Trophoblast cell (in vitro differentiated cells and primary cell): ENCODE results near the gene SPATS1.
A peak's percentile ranks its signal among the peaks of the same experiment; 100 is the strongest.

Source experiments
- DNase-seq, 2 donors: peaks; one replicate each; pipeline ENCODE4 v3.0.0-alpha.2; 2016
- H2AFZ ChIP-seq: 2 replicates; pipeline ENCODE4 v1.6.1; 2013; ENCODE audit warnings: low read length, moderate library complexity, mild to moderate bottlenecking; ENCODE audit not compliant: insufficient read depth, poor library complexity
- H2AK5ac ChIP-seq: 2 replicates; pipeline ENCODE4 v1.6.1; 2013; ENCODE audit warnings: mild to moderate bottlenecking, low read length
- H2BK120ac ChIP-seq: 2 replicates; pipeline ENCODE4 v1.6.1; 2013; ENCODE audit warnings: low read length, mild to moderate bottlenecking, moderate library complexity; ENCODE audit not compliant: insufficient read depth, poor library complexity
- H2BK12ac ChIP-seq: 2 replicates; pipeline ENCODE4 v1.6.1; 2013; ENCODE audit warnings: mild to moderate bottlenecking, low read length, moderate library complexity
- H2BK5ac ChIP-seq: 2 replicates; pipeline ENCODE4 v1.6.1; 2013; ENCODE audit warnings: low read length, low read depth, moderate library complexity, mild to moderate bottlenecking; ENCODE audit not compliant: poor library complexity
- H3K14ac ChIP-seq: 2 replicates; pipeline ENCODE4 v1.6.1; 2013; ENCODE audit warnings: mild to moderate bottlenecking, low read length
- H3K18ac ChIP-seq: 2 replicates; pipeline ENCODE4 v1.6.1; 2013; ENCODE audit warnings: mild to moderate bottlenecking, low read length
- H3K23ac ChIP-seq: 2 replicates; pipeline ENCODE4 v1.6.1; 2013; ENCODE audit warnings: low read length
- H3K27ac ChIP-seq: 2 replicates; pipeline ENCODE4 v1.5.1; 2013; ENCODE audit warnings: low read depth, mild to moderate bottlenecking, inconsistent platforms, low read length, moderate library complexity
- H3K27me3 ChIP-seq: 2 replicates; pipeline ENCODE4 v1.6.1; 2013; ENCODE audit warnings: inconsistent platforms, mild to moderate bottlenecking, low read length, moderate library complexity; ENCODE audit not compliant: insufficient read depth
- H3K36me3 ChIP-seq, 2 experiments: 1 replicate in 1 of 2; 2 replicates in 1 of 2; pipeline ENCODE4 v1.6.1; 2013; ENCODE audit warnings: low read length in 2 of 2, mild to moderate bottlenecking in 2 of 2, moderate library complexity in 1 of 2; ENCODE audit not compliant: insufficient read depth in 2 of 2, control insufficient read depth in 1 of 2
- H3K4ac ChIP-seq: 2 replicates; pipeline ENCODE4 v1.6.1; 2013; ENCODE audit warnings: low read depth, mild to moderate bottlenecking, low read length, moderate library complexity
- H3K4me1 ChIP-seq, 2 experiments: 1 replicate in 1 of 2; 2 replicates in 1 of 2; pipeline ENCODE4 v1.6.1; 2013; ENCODE audit warnings: low read length in 2 of 2, mild to moderate bottlenecking in 2 of 2, moderate library complexity in 1 of 2; ENCODE audit not compliant: insufficient read depth in 2 of 2, control insufficient read depth in 1 of 2
- H3K4me2 ChIP-seq: 2 replicates; pipeline ENCODE4 v1.6.1; 2013; ENCODE audit warnings: inconsistent platforms, mild to moderate bottlenecking, low read length, moderate library complexity
- H3K4me3 ChIP-seq: 2 replicates; pipeline ENCODE4 v1.5.1; 2013; ENCODE audit warnings: mild to moderate bottlenecking, low read depth, low read length, inconsistent platforms
- H3K79me1 ChIP-seq: one replicate; pipeline ENCODE4 v1.6.1; 2013; ENCODE audit warnings: low read length
- H3K79me2 ChIP-seq: 2 replicates; pipeline ENCODE4 v1.6.1; 2013; ENCODE audit warnings: low read length, mild to moderate bottlenecking; ENCODE audit not compliant: control insufficient read depth, insufficient read depth, poor library complexity
- H3K9ac ChIP-seq: 2 replicates; pipeline ENCODE4 v1.6.1; 2013; ENCODE audit warnings: mild to moderate bottlenecking, low read length
- H3K9me3 ChIP-seq: 2 replicates; pipeline ENCODE4 v1.6.1; 2013; ENCODE audit warnings: low read depth, mild to moderate bottlenecking, control low read depth, inconsistent platforms, low read length; ENCODE audit not compliant: insufficient read depth
- H4K12ac ChIP-seq: 2 replicates; pipeline ENCODE4 v1.6.1; 2013; ENCODE audit warnings: low read depth, mild to moderate bottlenecking, low read length, moderate library complexity
- H4K8ac ChIP-seq: 2 replicates; pipeline ENCODE4 v1.6.1; 2013; ENCODE audit warnings: low read depth, mild to moderate bottlenecking, low read length, moderate library complexity
- H4K91ac ChIP-seq: one replicate; pipeline ENCODE4 v1.6.1; 2013; ENCODE audit warnings: low read depth, mild to moderate bottlenecking, low read length, moderate library complexity
- WGBS: extraction: QIAGEN DNeasy Blood & Tissue Kit; methylation state at CpG from one replicate; pipeline ENCODE4 v1.1.7; 2013; ENCODE audit warnings: missing lambda C conversion rate; ENCODE audit not compliant: insufficient read length, insufficient coverage; ENCODE audit errors: extremely low coverage; 5-methylcytosine and 5-hydroxymethylcytosine counted together

SPATS1 gene

GRCh38 chr6:44387346-44388134 is 45.1 kb downstream of the SPATS1 start, which contains the start of gene CDC5L:
CDC5L (plus strand) TSS chr6:44387706; CDS start chr6:44387824, 118 bp downstream.
- H3K4me3 ChIP-seq: peak within 1 kb of the TSS; percentile 95

GRCh38 chr6:44388135-44388487 is 45.7 kb downstream of the SPATS1 start:
- H3K4ac ChIP-seq: peak overlapping the region; percentile 71
- peak overlapping the region; percentile 78 for H3K9ac ChIP-seq
- peak overlapping the region; percentile 93 for H3K4me2 ChIP-seq
- H3K36me3 ChIP-seq: peaks cover 7 to 9% of the 10 kb centered on the region in 2 experiments
- H3K27me3 ChIP-seq: no peaks in the 10 kb centered on the region
- peak overlapping the region; percentile 95 for H3K4me3 ChIP-seq
- no peak overlapping the region for H3K23ac ChIP-seq
- H2AK5ac ChIP-seq: no peak overlapping the region
- H2BK120ac ChIP-seq: no peak overlapping the region
- H2AFZ ChIP-seq: no peak overlapping the region
- H4K91ac ChIP-seq: no peak overlapping the region
- peak overlapping the region; percentile 35 for H4K12ac ChIP-seq
- no peak overlapping the region for H3K27ac ChIP-seq
- peaks cover 8% of the 10 kb centered on the region for H3K79me2 ChIP-seq
- H3K79me1 ChIP-seq: peaks cover 8% of the 10 kb centered on the region
- no peak overlapping the region for H2BK5ac ChIP-seq
- H3K14ac ChIP-seq: peak overlapping the region; percentile 65
- peak; percentile 51 to 77 for DNase-seq
- peaks cover 0 to 8% of the 10 kb centered on the region in 2 experiments for H3K4me1 ChIP-seq
- H2BK12ac ChIP-seq: no peak overlapping the region
- H4K8ac ChIP-seq: peak overlapping the region; percentile 9
- H3K18ac ChIP-seq: no peak overlapping the region
- H3K9me3 ChIP-seq: no peaks in the 10 kb centered on the region
- no CpG with 5 or more reads among the region's 10 CpGs for WGBS

More at GRCh38 chr6:44387346-44388134, 45.1 kb downstream of the SPATS1 start, which contains the start of gene CDC5L:
- H3K4me2 ChIP-seq: peak within 1 kb of the TSS; percentile 93
- H3K36me3 ChIP-seq: peaks cover 7 to 8% of the 10 kb centered on the region in 2 experiments
- peak within 1 kb of the TSS; percentile 99 for H3K9ac ChIP-seq
- DNase-seq: peak; percentile 99 to 100
- no peaks in the 10 kb centered on the region for H3K27me3 ChIP-seq
- no peaks in the 10 kb centered on the region for H3K9me3 ChIP-seq
- peak within 1 kb of the TSS; percentile 70 for H4K12ac ChIP-seq
- H2BK120ac ChIP-seq: peak within 1 kb of the TSS; percentile 62
- H3K4ac ChIP-seq: peak within 1 kb of the TSS; percentile 71
- no peak within 1 kb of the TSS for H2BK12ac ChIP-seq
- H2AFZ ChIP-seq: peak within 1 kb of the TSS; percentile 98
- no peak within 1 kb of the TSS for H2AK5ac ChIP-seq
- peaks cover 8% of the 10 kb centered on the region for H3K79me2 ChIP-seq
- peak within 1 kb of the TSS; percentile 88 for H4K91ac ChIP-seq
- peak within 1 kb of the TSS; percentile 98 for H3K27ac ChIP-seq
- peaks cover 0 to 8% of the 10 kb centered on the region in 2 experiments for H3K4me1 ChIP-seq
- peaks cover 8% of the 10 kb centered on the region for H3K79me1 ChIP-seq
- H4K8ac ChIP-seq: peak within 1 kb of the TSS; percentile 94
- H3K14ac ChIP-seq: peak within 1 kb of the TSS; percentile 95
- no peak within 1 kb of the TSS for H3K23ac ChIP-seq
- H2BK5ac ChIP-seq: peak within 1 kb of the TSS; percentile 90
- peak within 1 kb of the TSS; percentile 96 for H3K18ac ChIP-seq
- no CpG with 5 or more reads among the region's 56 CpGs for WGBS

- Histone ChIP-seq H3K4me2 (peak overlapping the region; percentile 22), H2AFZ (no peak overlapping the region), H3K79me2 (peaks cover 8% of the 10 kb centered on the region), H2BK5ac (no peak overlapping the region), H3K4me1 (peaks cover 0 to 8% of the 10 kb centered on the region in 2 experiments), H2AK5ac (no peak overlapping the region), H3K27me3 (no peaks in the 10 kb centered on the region), H3K27ac (no peak overlapping the region), H3K23ac (no peak overlapping the region), H3K4ac (peak overlapping the region; percentile 78), H3K4me3 (no peak overlapping the region), H4K91ac (no peak overlapping the region), H3K79me1 (peaks cover 8% of the 10 kb centered on the region), H2BK12ac (no peak overlapping the region), H3K36me3 (peaks cover 7 to 16% of the 10 kb centered on the region in 2 experiments), H4K8ac (no peak overlapping the region), H3K18ac (no peak overlapping the region), H3K14ac (no peak overlapping the region), H3K9me3 (no peaks in the 10 kb centered on the region), H2BK120ac (no peak overlapping the region), H3K9ac (no peak overlapping the region), H4K12ac (no peak overlapping the region)
- DNase-seq: no peak
- no CpG with 5 or more reads among the region's 5 CpGs for WGBS
Observed at GRCh38 chr6:44388887-44389286, 46.4 kb downstream of the SPATS1 start.

- Histone ChIP-seq H3K9me3 (no peaks in the 10 kb centered on the region), H4K91ac (no peak overlapping the region)
- no CpG with 5 or more reads among the region's 1 CpG for WGBS
Observed at GRCh38 chr6:44390158-44390683, 47.8 kb downstream of the SPATS1 start.

More at GRCh38 chr6:44390158-44390683, 47.8 kb downstream of the SPATS1 start:
- Histone ChIP-seq H3K18ac (no peak overlapping the region), H3K23ac (no peak overlapping the region), H3K27me3 (no peaks in the 10 kb centered on the region), H2AK5ac (no peak overlapping the region), H4K12ac (no peak overlapping the region), H3K14ac (no peak overlapping the region), H2BK12ac (no peak overlapping the region), H2BK120ac (no peak overlapping the region), H2BK5ac (no peak overlapping the region), H3K4me1 (peaks cover 0 to 8% of the 10 kb centered on the region in 2 experiments), H3K36me3 (peaks cover 10 to 21% of the 10 kb centered on the region in 2 experiments), H3K79me1 (peaks cover 8% of the 10 kb centered on the region), H2AFZ (no peak overlapping the region), H3K4me2 (no peak overlapping the region), H3K9ac (no peak overlapping the region), H4K8ac (no peak overlapping the region), H3K79me2 (peaks cover 8% of the 10 kb centered on the region), H3K27ac (no peak overlapping the region), H3K4ac (no peak overlapping the region), H3K4me3 (no peak overlapping the region)
- DNase-seq: no peak
